Effector memory CD4-positive, alpha-beta T cell (primary cell): ENCODE results near the gene ARL8B.
A peak's percentile ranks its signal among the peaks of the same experiment; 100 is the strongest.
"Not testable (repeated sequence)": the region's sequence is repeated elsewhere in the genome, so short reads cannot be mapped to it uniquely, and the experiment has no call there.

ENCODE experiments used
- DNase-seq, 3 donors: peaks; one replicate each; pipeline ENCODE4 v3.0.0-alpha.2; 2020
- H3K27ac ChIP-seq: 2 replicates; pipeline ENCODE4 v1.7.0; 2013; ENCODE audit warnings: mild to moderate bottlenecking, low read length, moderate library complexity; ENCODE audit not compliant: insufficient read depth, poor library complexity, severe bottlenecking
- H3K27me3 ChIP-seq: replicated peaks from 2 replicates; pipeline ENCODE4 v1.7.0; 2013; ENCODE audit warnings: mild to moderate bottlenecking, low read length; ENCODE audit not compliant: insufficient read depth, control insufficient read depth, poor library complexity, severe bottlenecking
- H3K36me3 ChIP-seq: 2 replicates; pipeline ENCODE4 v1.7.0; 2013; ENCODE audit warnings: mild to moderate bottlenecking, low read length, moderate library complexity; ENCODE audit not compliant: control insufficient read depth, insufficient read depth
- H3K4me1 ChIP-seq: 2 replicates; pipeline ENCODE4 v1.7.0; 2013; ENCODE audit warnings: low read length, mild to moderate bottlenecking; ENCODE audit not compliant: control insufficient read depth, insufficient read depth, poor library complexity, severe bottlenecking
- H3K4me3 ChIP-seq: 2 replicates; pipeline ENCODE4 v1.7.0; 2013; ENCODE audit warnings: low read length, low read depth, mild to moderate bottlenecking; ENCODE audit not compliant: insufficient read depth, poor library complexity, severe bottlenecking
- H3K9me3 ChIP-seq: 2 replicates; pipeline ENCODE4 v1.7.0; 2013; ENCODE audit warnings: mild to moderate bottlenecking, low read length, moderate library complexity; ENCODE audit not compliant: control insufficient read depth

The ARL8B gene

GRCh38 chr3:5183714-5184113 lies 61.6 kb downstream of the ARL8B start:
- H3K27me3 ChIP-seq, DNase-seq, H3K27ac ChIP-seq, H3K4me1 ChIP-seq, H3K4me3 ChIP-seq, H3K9me3 ChIP-seq: not testable (repeated sequence)
- H3K36me3 ChIP-seq, result peaks cover 11% of the 10 kb centered on the region

GRCh38 chr3:5184499-5184898 lies 62.4 kb downstream of the ARL8B start:
- Histone ChIP-seq H3K4me1 (peaks cover 8% of the 10 kb centered on the region), H3K4me3 (no peak overlapping the region), H3K27me3 (no peaks in the 10 kb centered on the region), H3K27ac (no peak overlapping the region), H3K36me3 (peaks cover 6% of the 10 kb centered on the region), H3K9me3 (no peaks in the 10 kb centered on the region)
- no peak for DNase-seq

GRCh38 chr3:5185093-5185673 lies 63.1 kb downstream of the ARL8B start:
- Histone ChIP-seq H3K27ac (no peak overlapping the region), H3K36me3 (no peaks in the 10 kb centered on the region), H3K4me3 (no peak overlapping the region), H3K27me3 (no peaks in the 10 kb centered on the region), H3K9me3 (no peaks in the 10 kb centered on the region), H3K4me1 (peaks cover 8% of the 10 kb centered on the region)
- DNase-seq, result no peak

- H3K27me3 ChIP-seq, result no peaks in the 10 kb centered on the region
- no peaks in the 10 kb centered on the region for H3K9me3 ChIP-seq
- no peak overlapping the region for H3K4me3 ChIP-seq
- H3K4me1 ChIP-seq, result peaks cover 8% of the 10 kb centered on the region
- DNase-seq, result no peak
- H3K27ac ChIP-seq, result no peak overlapping the region
- no peaks in the 10 kb centered on the region for H3K36me3 ChIP-seq
Observed at GRCh38 chr3:5186089-5186857, 64.2 kb downstream of the ARL8B start.

- Histone ChIP-seq H3K27me3 (no peaks in the 10 kb centered on the region), H3K9me3 (no peaks in the 10 kb centered on the region), H3K4me1 (peaks cover 8% of the 10 kb centered on the region), H3K4me3 (peak overlapping the region; percentile 62), H3K27ac (peak overlapping the region; percentile 82), H3K36me3 (no peaks in the 10 kb centered on the region)
- DNase-seq, result no peak
Observed at GRCh38 chr3:5186858-5187155, 64.7 kb downstream of the ARL8B start.

- Histone ChIP-seq H3K36me3 (no peaks in the 10 kb centered on the region), H3K27me3 (no peaks in the 10 kb centered on the region), H3K4me1 (peaks cover 10% of the 10 kb centered on the region), H3K27ac (peak within 1 kb of the TSS; percentile 82), H3K9me3 (no peaks in the 10 kb centered on the region), H3K4me3 (peak within 1 kb of the TSS; percentile 62)
- peak; percentile 88 to 94 (median 93) for DNase-seq
Observed at GRCh38 chr3:5187156-5187919, 65.2 kb downstream of the ARL8B start, which contains the start of gene EDEM1. Gene EDEM1 (plus strand): TSS chr3:5187707. CDS start chr3:5187806, 99 bp downstream.

- peak; percentile 25 to 34 (median 27) for DNase-seq
- Histone ChIP-seq H3K27me3 (no peaks in the 10 kb centered on the region), H3K4me3 (peak overlapping the region; percentile 62), H3K36me3 (no peaks in the 10 kb centered on the region), H3K4me1 (peaks cover 15% of the 10 kb centered on the region), H3K27ac (peak overlapping the region; percentile 82), H3K9me3 (no peaks in the 10 kb centered on the region)
Observed at GRCh38 chr3:5187920-5188418, 65.9 kb downstream of the ARL8B start.

GRCh38 chr3:5188419-5189221 lies 66.5 kb downstream of the ARL8B start:
- DNase-seq, result peak; percentile 19 to 38 (median 35)

GRCh38 chr3:5190147-5190791 lies 68.2 kb downstream of the ARL8B start:
- Histone ChIP-seq H3K27ac (peak overlapping the region; percentile 82), H3K4me1 (peaks cover 27% of the 10 kb centered on the region)
- no peak for DNase-seq

More at GRCh38 chr3:5188419-5189221, 66.5 kb downstream of the ARL8B start:
- Histone ChIP-seq H3K4me1 (peaks cover 17% of the 10 kb centered on the region), H3K9me3 (no peaks in the 10 kb centered on the region), H3K27me3 (no peaks in the 10 kb centered on the region), H3K27ac (peak overlapping the region; percentile 82), H3K4me3 (peak overlapping the region; percentile 62), H3K36me3 (no peaks in the 10 kb centered on the region)

More at GRCh38 chr3:5190147-5190791, 68.2 kb downstream of the ARL8B start:
- Histone ChIP-seq H3K27me3 (no peaks in the 10 kb centered on the region), H3K36me3 (no peaks in the 10 kb centered on the region), H3K4me3 (peak overlapping the region; percentile 62), H3K9me3 (no peaks in the 10 kb centered on the region)
